B cell (primary cell): ENCODE data around the gene EPHB1. TPM values are rescaled to one million over a fixed set of nuclear protein-coding genes. Genes with fewer than 3 reads are reported as not detected.

Experiments
- ATAC-seq: fragments of 200-7000 bp; cut with Tn5 transposase; one replicate; pipeline ENCODE4 v1.10.0; 2021; ENCODE audit warnings: low read depth, mild to moderate bottlenecking, moderate number of reproducible peaks, moderate library complexity
- CTCF ChIA-PET: fragments of 350-600 bp; sonication (Branson Sonifier 250); formaldehyde crosslinking; loops from one replicate; lab custom pipeline; 2021; ENCODE audit warnings: antibody characterized with exemption, inconsistent platforms; lab: Charles Lee
- POLR2A ChIA-PET: fragments of 350-600 bp; sonication (Branson Sonifier 250); formaldehyde crosslinking; loops from one replicate; lab custom pipeline; 2021; ENCODE audit warnings: antibody characterized with exemption; lab: Charles Lee
- DNase-seq: peaks from one replicate; pipeline ENCODE4 v3.0.0; 2013
- H2AFZ ChIP-seq: 2 replicates; pipeline ENCODE4 v1.6.1; 2012; ENCODE audit warnings: mild to moderate bottlenecking, low read depth, low read length; ENCODE audit not compliant: insufficient read depth, poor library complexity, severe bottlenecking
- H3K27ac ChIP-seq, 2 donors: 1 replicate in 1 of 2; 2 replicates in 1 of 2; pipeline ENCODE4 v1.5.1; 2012 to 2013; ENCODE audit warnings: low read length in 2 of 2, mild to moderate bottlenecking in 2 of 2, moderate library complexity in 1 of 2
- H3K27me3 ChIP-seq, 4 experiments: fragments of 200-600 bp in 1 of 4; sonication (generic) in 1 of 4; replicated peaks in 1 of 4; 1 replicate in 2 of 4; 2 replicates in 2 of 4; pipeline versions ENCODE4 v1.6.1 to v1.7.0; 2013 to 2016; ENCODE audit warnings: low read length in 3 of 4, mild to moderate bottlenecking in 2 of 4, mixed read lengths in 1 of 4, moderate library complexity in 1 of 4; ENCODE audit not compliant: insufficient read depth in 4 of 4, control insufficient read depth in 3 of 4; ENCODE audit errors: control extremely low read depth in 1 of 4
- H3K36me3 ChIP-seq, 2 experiments: replicated peaks in 1 of 2; 1 replicate in 1 of 2; 2 replicates in 1 of 2; pipeline versions ENCODE4 v1.6.1 to v1.7.1; 2013; ENCODE audit warnings: low read length in 1 of 2; ENCODE audit not compliant: insufficient read depth in 2 of 2, control insufficient read depth in 1 of 2; ENCODE audit errors: control extremely low read depth in 1 of 2, extremely low read depth in 1 of 2
- H3K4me1 ChIP-seq, 2 donors: fragments of 200-600 bp in 1 of 2; sonication (generic) in 1 of 2; 1 replicate in 1 of 2; 2 replicates in 1 of 2; pipeline versions ENCODE4 v1.5.1 to v1.6.1; 2013 to 2017; ENCODE audit warnings: low read length in 2 of 2; ENCODE audit not compliant: control insufficient read depth in 2 of 2, insufficient read depth in 2 of 2
- H3K4me2 ChIP-seq: replicated peaks from 2 replicates; pipeline ENCODE3; 2012; ENCODE audit warnings: mild to moderate bottlenecking, low read depth, low read length; ENCODE audit not compliant: poor library complexity, severe bottlenecking
- H3K4me3 ChIP-seq, 5 experiments: fragments of 200-600 bp in 1 of 5; sonication (generic) in 1 of 5; 1 replicate in 3 of 5; 2 replicates in 2 of 5; pipeline versions ENCODE4 v1.5.1 to v1.7.0; 2011 to 2016; ENCODE audit warnings: low read length in 4 of 5, mild to moderate bottlenecking in 4 of 5, low read depth in 2 of 5, control low read depth in 1 of 5, moderate library complexity in 1 of 5; ENCODE audit not compliant: insufficient read depth in 1 of 5; ENCODE audit errors: control extremely low read depth in 1 of 5, extremely low read depth in 1 of 5
- H3K79me2 ChIP-seq: fragments of 200-600 bp; sonication (generic); one replicate; pipeline ENCODE4 v1.6.0; 2016; ENCODE audit warnings: low read length; ENCODE audit not compliant: control insufficient read depth, insufficient read depth
- H3K9ac ChIP-seq: fragments of 200-600 bp; sonication (generic); 2 replicates; pipeline ENCODE4 v1.6.1; 2017; ENCODE audit warnings: mild to moderate bottlenecking, low read length, moderate library complexity
- H3K9me3 ChIP-seq, 3 donors: one replicate each; pipeline versions ENCODE4 v1.6.1 to v1.7.1; 2013; ENCODE audit warnings: low read length in 2 of 3; ENCODE audit not compliant: control insufficient read depth in 2 of 3, insufficient read depth in 1 of 3; ENCODE audit errors: control extremely low read depth in 1 of 3
- H4K20me1 ChIP-seq: 2 replicates; pipeline ENCODE4 v1.6.0; 2012; ENCODE audit warnings: mild to moderate bottlenecking, low read length; ENCODE audit not compliant: insufficient read depth, control insufficient read depth, poor library complexity, severe bottlenecking
- H3K27ac Mint-ChIP-seq: one replicate; pipeline ENCODE4 v1.8.0; 2021; ENCODE audit warnings: mixed read lengths
- H3K27me3 Mint-ChIP-seq: one replicate; pipeline ENCODE4 v1.8.0; 2021; ENCODE audit warnings: mixed read lengths
- H3K4me1 Mint-ChIP-seq: one replicate; pipeline ENCODE4 v1.8.0; 2021; ENCODE audit warnings: mixed read lengths
- H3K4me3 Mint-ChIP-seq: one replicate; pipeline ENCODE4 v1.8.0; 2021; ENCODE audit warnings: mixed read lengths
- H3K9me3 Mint-ChIP-seq: one replicate; pipeline ENCODE4 v1.8.0; 2022; ENCODE audit warnings: mixed read lengths; ENCODE audit not compliant: insufficient read depth
- CTCF ChIP-seq: fragments of 200-600 bp; IDR thresholded peaks from one replicate; pipeline ENCODE4 v1.8.0; 2022; ENCODE audit warnings: antibody characterized with exemption, mild to moderate bottlenecking
- EZH2 ChIP-seq: IDR thresholded peaks from 2 replicates; pipeline ENCODE4 v1.6.1; 2012; ENCODE audit warnings: borderline replicate concordance, low read depth, mild to moderate bottlenecking, moderate library complexity, low read length; ENCODE audit not compliant: insufficient read depth, poor library complexity, severe bottlenecking
- WGBS: methylation state at CpG from one replicate; pipeline ENCODE4 v1.1.5; 2013; ENCODE audit warnings: missing lambda C conversion rate; ENCODE audit not compliant: insufficient coverage; 5-methylcytosine and 5-hydroxymethylcytosine counted together
- intact Hi-C: fragments of 100-400 bp; cut with micrococcal nuclease; formaldehyde crosslinking; loops from one replicate; pipeline ENCODE4 v1.10.0; 2022
- polyA plus RNA-seq: library from polyadenylated mRNA; depleted of rRNA; stranded (reverse); fragments of >200 nt; gene quantifications from 2 replicates; pipeline ENCODE4 v1.2.3, GENCODE V29; 2012
- total RNA-seq, 2 donors: library from RNA; stranded (reverse); fragments of 120-200 nt in 1 of 2; gene quantifications; 1 replicate in 1 of 2; 2 replicates in 1 of 2; pipeline versions ENCODE4 v1.2.3 to v1.2.4, GENCODE V29; 2013 to 2022

Gene EPHB1
- total and polyA plus RNA-seq, 2 donors (not counting 1 experiment from before 2014, with no cell fraction given) = 0.01 TPM; not detected in 1

- 67% methylated on average over 1 of the region's 1 CpG for WGBS
- no peak overlapping the region for H3K9ac ChIP-seq
- no peaks in the 10 kb centered on the region for H3K27me3 ChIP-seq
- no peaks in the 10 kb centered on the region for H4K20me1 ChIP-seq
- intact Hi-C loops = no loop called here
- no peaks in the 10 kb centered on the region for H3K36me3 ChIP-seq
- POLR2A ChIA-PET = no interaction called here
- Mint-ChIP-seq H3K9me3 (no peaks in the 10 kb centered on the region), H3K4me3 (no peak overlapping the region), H3K27me3 (peaks cover 4% of the 10 kb centered on the region), H3K4me1 (no peaks in the 10 kb centered on the region), H3K27ac (no peak overlapping the region)
- ATAC-seq = no peak
- H2AFZ ChIP-seq = no peak overlapping the region
- no peak overlapping the region for H3K4me2 ChIP-seq
- H3K27ac ChIP-seq = no peak overlapping the region
- H3K4me1 ChIP-seq = no peaks in the 10 kb centered on the region
- TF ChIP-seq EZH2 (no peak), CTCF (no peak)
- no peaks in the 10 kb centered on the region for H3K9me3 ChIP-seq
- no peak for DNase-seq
- CTCF ChIA-PET = no interaction called here
- H3K4me3 ChIP-seq = no peak overlapping the region
- no peaks in the 10 kb centered on the region for H3K79me2 ChIP-seq
Measured at GRCh38 chr3:134993011-134993410, 198.0 kb downstream of the EPHB1 start.

DNA sequence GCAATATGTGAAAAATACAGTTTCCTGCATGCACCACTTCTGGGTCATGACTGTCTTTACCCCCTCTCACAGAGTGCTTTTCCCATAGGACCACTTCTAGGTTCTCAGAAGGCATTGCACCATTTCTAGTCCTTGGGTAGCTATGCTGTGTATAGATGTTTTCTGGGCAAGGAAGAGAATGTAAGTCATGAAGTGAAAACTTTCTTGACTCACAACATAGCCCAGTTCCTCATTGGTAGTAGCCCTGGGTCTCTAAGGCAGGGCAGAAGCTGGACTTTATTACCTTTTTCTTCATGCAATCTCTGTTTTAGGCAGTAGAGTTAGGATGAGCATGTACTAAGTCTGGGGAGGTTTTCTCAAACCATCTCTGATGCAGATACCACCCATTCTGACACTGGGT, 203.1 kb downstream of the EPHB1 start:
- Histone ChIP-seq H2AFZ (no peak overlapping the region), H3K4me3 (no peak overlapping the region), H3K79me2 (no peaks in the 10 kb centered on the region), H3K9ac (no peak overlapping the region), H3K27me3 (no peaks in the 10 kb centered on the region), H4K20me1 (no peaks in the 10 kb centered on the region), H3K4me2 (no peak overlapping the region), H3K27ac (no peak overlapping the region), H3K36me3 (no peaks in the 10 kb centered on the region), H3K4me1 (no peaks in the 10 kb centered on the region), H3K9me3 (no peaks in the 10 kb centered on the region)
- Mint-ChIP-seq H3K27me3 (peaks cover 7% of the 10 kb centered on the region), H3K27ac (no peak overlapping the region), H3K9me3 (no peaks in the 10 kb centered on the region), H3K4me1 (no peaks in the 10 kb centered on the region), H3K4me3 (no peak overlapping the region)
- no peak for ATAC-seq
- DNase-seq = no peak
- POLR2A ChIA-PET = no interaction called here
- CTCF ChIA-PET = no interaction called here
- TF ChIP-seq CTCF (no peak), EZH2 (no peak)
- intact Hi-C loops = no loop called here
